Measurements from ENCODE around the gene THADA.

DNA sequence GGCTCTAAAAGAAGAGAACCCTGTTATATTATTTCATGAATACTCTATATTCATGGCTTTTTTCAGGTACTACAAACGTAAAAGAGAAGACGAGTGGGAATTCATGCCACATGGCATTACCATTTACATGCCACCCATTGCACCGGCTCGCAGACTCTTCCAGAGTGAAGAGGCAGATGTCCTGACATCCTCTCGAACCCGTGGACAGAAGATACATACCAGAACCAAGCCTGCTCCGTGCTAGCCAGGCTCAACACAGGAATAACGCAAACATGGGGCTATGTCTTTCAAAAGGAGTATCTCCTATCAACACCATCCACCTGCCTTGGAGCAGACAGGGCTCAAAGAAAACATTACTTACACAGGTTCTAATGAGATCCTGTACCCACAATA, 168.8 kb downstream of the THADA start:
- TF ChIP-seq, protein P1, sequence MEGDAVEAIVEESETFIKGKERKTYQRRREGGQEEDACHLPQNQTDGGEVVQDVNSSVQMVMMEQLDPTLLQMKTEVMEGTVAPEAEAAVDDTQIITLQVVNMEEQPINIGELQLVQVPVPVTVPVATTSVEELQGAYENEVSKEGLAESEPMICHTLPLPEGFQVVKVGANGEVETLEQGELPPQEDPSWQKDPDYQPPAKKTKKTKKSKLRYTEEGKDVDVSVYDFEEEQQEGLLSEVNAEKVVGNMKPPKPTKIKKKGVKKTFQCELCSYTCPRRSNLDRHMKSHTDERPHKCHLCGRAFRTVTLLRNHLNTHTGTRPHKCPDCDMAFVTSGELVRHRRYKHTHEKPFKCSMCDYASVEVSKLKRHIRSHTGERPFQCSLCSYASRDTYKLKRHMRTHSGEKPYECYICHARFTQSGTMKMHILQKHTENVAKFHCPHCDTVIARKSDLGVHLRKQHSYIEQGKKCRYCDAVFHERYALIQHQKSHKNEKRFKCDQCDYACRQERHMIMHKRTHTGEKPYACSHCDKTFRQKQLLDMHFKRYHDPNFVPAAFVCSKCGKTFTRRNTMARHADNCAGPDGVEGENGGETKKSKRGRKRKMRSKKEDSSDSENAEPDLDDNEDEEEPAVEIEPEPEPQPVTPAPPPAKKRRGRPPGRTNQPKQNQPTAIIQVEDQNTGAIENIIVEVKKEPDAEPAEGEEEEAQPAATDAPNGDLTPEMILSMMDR (IDR thresholded peaks at IDR 0.05; ENCODE audit: low read depth, low read length, poor library complexity, severe bottlenecking), result no peak
- no peak for TF ChIP-seq EZH2phosphoT487 (IDR thresholded peaks at IDR 0.05; ENCODE audit: borderline replicate concordance, low read length)

Data from DOHH2 (cell line).